NCI-H1694 (cell line): ENCODE results near the gene PTP4A1.
"Not testable (repeated sequence)": the region's sequence is repeated elsewhere in the genome, so short reads cannot be mapped to it uniquely, and the experiment has no call there.

Experiments
- DNase-seq: peaks from one replicate; lab custom pipeline; 2025; lab: John Stamatoyannopoulos, UW

The PTP4A1 gene

GRCh38 chr6:63572044-63572746, at the start of gene PTP4A1, which contains the start of gene LOC128125822:
Gene PTP4A1 (plus strand): TSS chr6:63572480. CDS start chr6:63576881, 4,401 bp downstream.
Gene LOC128125822 (plus strand): TSS chr6:63572480.
- peak; percentile 81 for DNase-seq

GRCh38 chr6:63522911-63523287, 49.4 kb upstream of the PTP4A1 start:
- DNase-seq: not testable (repeated sequence)

- no peak for DNase-seq
Observed at GRCh38 chr6:63523630-63524029, 48.6 kb upstream of the PTP4A1 start.

GRCh38 chr6:63525186-63525878, 46.9 kb upstream of the PTP4A1 start:
- DNase-seq: no peak

GRCh38 chr6:63526931-63527330, 45.3 kb upstream of the PTP4A1 start:
- no peak for DNase-seq

- DNase-seq: no peak
Observed at GRCh38 chr6:63527658-63528514, 44.4 kb upstream of the PTP4A1 start.

- DNase-seq: no peak
Observed at GRCh38 chr6:63529498-63529897, 42.8 kb upstream of the PTP4A1 start.

- DNase-seq: no peak
Observed at GRCh38 chr6:63530182-63530581, 42.1 kb upstream of the PTP4A1 start.

- DNase-seq: no peak
Observed at GRCh38 chr6:63530991-63531390, 41.3 kb upstream of the PTP4A1 start.

GRCh38 chr6:63533026-63533425, 39.3 kb upstream of the PTP4A1 start:
- DNase-seq: no peak

- DNase-seq: no peak
Observed at GRCh38 chr6:63533952-63534351, 38.3 kb upstream of the PTP4A1 start.

GRCh38 chr6:63537201-63537958, 34.9 kb upstream of the PTP4A1 start:
- no peak for DNase-seq

- no peak for DNase-seq
Observed at GRCh38 chr6:63537959-63538300, 34.4 kb upstream of the PTP4A1 start.

GRCh38 chr6:63538550-63538949, 33.7 kb upstream of the PTP4A1 start:
- DNase-seq: no peak

- DNase-seq: no peak
Observed at GRCh38 chr6:63543001-63543400, 29.3 kb upstream of the PTP4A1 start.

GRCh38 chr6:63543982-63544381, 28.3 kb upstream of the PTP4A1 start:
- no peak for DNase-seq

GRCh38 chr6:63546236-63546635, 26.0 kb upstream of the PTP4A1 start:
- DNase-seq: no peak

- DNase-seq: no peak
Observed at GRCh38 chr6:63546697-63547096, 25.6 kb upstream of the PTP4A1 start.

- DNase-seq: no peak
Observed at GRCh38 chr6:63549076-63549475, 23.2 kb upstream of the PTP4A1 start.

GRCh38 chr6:63553208-63553607, 19.1 kb upstream of the PTP4A1 start:
- DNase-seq: no peak

GRCh38 chr6:63553900-63554299, 18.4 kb upstream of the PTP4A1 start:
- DNase-seq: no peak

GRCh38 chr6:63554782-63555181, 17.5 kb upstream of the PTP4A1 start:
- no peak for DNase-seq
